NCI-H2196 treated with DMSO at 0.1 percent for 48 hours (cell line): ENCODE data around the gene AKAP7.

ENCODE experiments used
- DNase-seq: peaks from one replicate; lab custom pipeline; 2025; ENCODE audit not compliant: unreplicated experiment; lab: John Stamatoyannopoulos, UW

AKAP7 gene

GRCh38 chr6:131132360-131132759, 2.9 kb upstream of the AKAP7 start:
- no peak for DNase-seq

- DNase-seq: no peak
Measured at GRCh38 chr6:131134220-131134979, 867 bp upstream of the AKAP7 start.

GRCh38 chr6:131134980-131135243, 355 bp upstream of the AKAP7 start:
- DNase-seq: no peak

- no peak for DNase-seq
Measured at GRCh38 chr6:131136021-131136786, 937 bp downstream of the AKAP7 start.

DNA sequence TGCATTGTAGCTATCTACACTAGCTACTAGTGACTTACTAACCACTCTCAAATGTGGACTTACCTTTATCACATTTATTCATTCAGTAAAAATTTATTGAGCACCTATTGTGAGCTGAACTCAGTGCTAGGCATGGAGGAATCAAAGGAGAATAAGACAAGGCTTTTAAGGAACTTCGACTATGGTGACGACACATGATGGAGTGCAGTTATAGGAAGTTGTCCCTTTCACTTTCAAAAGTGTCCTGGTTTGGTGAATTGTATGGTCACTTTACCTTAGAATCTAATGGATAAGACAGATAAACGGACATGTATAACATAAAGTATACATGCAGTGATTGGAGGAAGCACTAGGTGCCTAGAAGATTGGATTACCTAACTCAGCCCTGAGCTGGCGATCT, 4.3 kb downstream of the AKAP7 start:
- DNase-seq: no peak

DNA sequence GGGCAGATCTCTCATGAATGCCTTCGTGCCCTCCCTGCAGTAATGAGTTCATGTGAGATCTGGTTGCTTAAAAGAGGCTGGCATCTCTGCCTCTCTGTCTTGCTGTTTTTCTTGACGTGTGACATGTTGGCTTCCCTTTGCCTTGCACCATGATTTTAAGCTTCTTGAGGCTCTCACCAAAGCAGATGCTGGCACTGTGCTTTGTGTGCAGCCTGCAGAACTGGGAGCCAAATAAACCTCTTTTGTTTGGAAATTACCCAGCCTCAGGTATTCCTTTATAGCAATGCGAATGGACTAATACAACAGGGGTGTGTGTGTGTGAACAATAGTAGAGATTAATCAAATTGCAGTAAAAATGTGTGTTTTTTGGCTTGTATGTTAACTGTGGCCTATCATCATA, 8.1 kb downstream of the AKAP7 start:
- no peak for DNase-seq

- no peak for DNase-seq
Measured at GRCh38 chr6:131146865-131147264, 11.6 kb downstream of the AKAP7 start.

GRCh38 chr6:131156411-131156810, 21.1 kb downstream of the AKAP7 start:
- no peak for DNase-seq

- DNase-seq: no peak
Measured at GRCh38 chr6:131159578-131159977, 24.3 kb downstream of the AKAP7 start.

- no peak for DNase-seq
Measured at GRCh38 chr6:131160254-131160758, 25.0 kb downstream of the AKAP7 start.

DNA sequence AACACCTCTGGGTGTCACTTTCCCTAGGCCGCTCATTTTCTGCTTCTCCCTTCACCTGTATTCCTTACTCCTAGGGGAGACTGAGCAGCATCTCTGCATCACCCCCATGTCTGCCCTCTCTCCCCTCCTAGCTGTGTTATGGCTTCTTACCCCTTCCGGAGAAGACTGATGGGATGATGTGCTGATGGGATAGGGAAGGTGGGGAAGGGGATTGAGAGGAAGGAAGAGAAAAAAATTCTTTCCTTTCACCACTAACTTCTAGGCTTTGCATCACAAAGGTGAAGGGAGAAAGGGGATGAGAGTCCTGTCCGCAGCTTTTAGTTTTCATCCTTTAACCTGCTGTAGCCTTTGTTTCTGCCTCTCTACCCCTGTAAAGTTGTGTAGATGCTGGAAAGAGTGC, 26.7 kb downstream of the AKAP7 start:
- no peak for DNase-seq

DNA sequence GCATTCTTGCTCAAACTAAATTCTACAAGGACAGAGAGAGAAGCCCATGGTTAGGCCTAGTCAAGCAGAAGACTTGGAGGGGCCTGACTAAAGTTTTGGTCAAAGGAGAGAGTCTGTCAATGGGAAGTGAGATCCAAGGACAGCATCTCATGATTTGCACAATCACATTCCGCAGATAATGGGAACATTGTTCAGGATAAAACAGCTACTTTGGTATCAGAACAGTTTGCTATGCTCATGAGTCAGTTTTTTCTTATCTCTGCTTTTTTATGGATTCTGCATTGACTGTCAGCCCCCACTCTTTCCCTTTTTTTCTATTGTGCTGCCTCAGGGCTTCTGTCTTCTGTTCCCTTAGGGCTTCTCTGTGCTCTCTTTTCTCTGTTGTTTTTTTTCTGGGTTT, 28.6 kb downstream of the AKAP7 start:
- DNase-seq: no peak

- DNase-seq: no peak
Measured at GRCh38 chr6:131164506-131164905, 29.2 kb downstream of the AKAP7 start.

- no peak for DNase-seq
Measured at GRCh38 chr6:131167773-131168172, 32.5 kb downstream of the AKAP7 start.

- no peak for DNase-seq
Measured at GRCh38 chr6:131169613-131170012, 34.3 kb downstream of the AKAP7 start.

- DNase-seq: no peak
Measured at GRCh38 chr6:131172222-131172621, 37.0 kb downstream of the AKAP7 start.

- DNase-seq: no peak
Measured at GRCh38 chr6:131173680-131174079, 38.4 kb downstream of the AKAP7 start.

- DNase-seq: no peak
Measured at GRCh38 chr6:131175564-131175963, 40.3 kb downstream of the AKAP7 start.

DNA sequence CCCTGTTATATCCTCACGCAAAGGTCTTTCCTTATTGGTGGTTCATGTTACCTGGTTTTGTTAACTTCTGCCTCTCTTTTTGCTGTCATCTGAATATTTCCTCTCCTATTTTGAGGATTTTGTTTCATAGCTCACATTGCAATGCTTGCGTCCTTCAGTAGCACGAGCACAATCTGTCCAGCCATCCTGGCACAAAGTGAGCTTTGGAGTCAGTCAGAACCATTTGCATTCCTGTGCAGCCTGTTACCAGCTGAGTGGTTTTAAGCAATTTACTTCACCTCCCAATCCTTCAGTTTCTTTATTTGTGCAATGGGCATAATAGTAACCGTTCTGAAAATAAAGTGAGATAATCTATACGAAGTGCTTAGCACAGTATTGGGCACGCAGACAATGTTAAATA, 42.7 kb downstream of the AKAP7 start:
- no peak for DNase-seq

DNA sequence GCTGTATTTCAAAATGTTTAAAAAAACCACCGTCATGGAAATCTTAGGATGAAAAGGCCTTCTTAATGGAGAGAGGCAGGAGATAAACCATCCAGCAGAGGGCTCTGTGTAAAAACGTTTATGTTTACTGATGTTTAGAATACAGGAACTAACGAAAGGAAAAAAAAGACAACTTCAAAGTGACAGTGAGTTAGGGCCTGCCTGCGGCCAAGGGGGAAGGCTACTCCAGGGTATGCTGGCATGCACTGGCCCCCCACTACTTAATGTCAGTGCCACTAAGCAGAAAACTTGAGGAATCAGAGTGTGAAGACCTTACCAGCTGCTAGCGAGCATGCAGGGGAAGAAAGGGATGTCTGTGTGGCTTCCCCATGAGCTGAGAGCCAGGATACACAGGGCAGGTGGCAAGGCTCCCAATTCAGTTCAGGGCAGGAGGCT, 47.7 kb downstream of the AKAP7 start:
- no peak for DNase-seq

DNA sequence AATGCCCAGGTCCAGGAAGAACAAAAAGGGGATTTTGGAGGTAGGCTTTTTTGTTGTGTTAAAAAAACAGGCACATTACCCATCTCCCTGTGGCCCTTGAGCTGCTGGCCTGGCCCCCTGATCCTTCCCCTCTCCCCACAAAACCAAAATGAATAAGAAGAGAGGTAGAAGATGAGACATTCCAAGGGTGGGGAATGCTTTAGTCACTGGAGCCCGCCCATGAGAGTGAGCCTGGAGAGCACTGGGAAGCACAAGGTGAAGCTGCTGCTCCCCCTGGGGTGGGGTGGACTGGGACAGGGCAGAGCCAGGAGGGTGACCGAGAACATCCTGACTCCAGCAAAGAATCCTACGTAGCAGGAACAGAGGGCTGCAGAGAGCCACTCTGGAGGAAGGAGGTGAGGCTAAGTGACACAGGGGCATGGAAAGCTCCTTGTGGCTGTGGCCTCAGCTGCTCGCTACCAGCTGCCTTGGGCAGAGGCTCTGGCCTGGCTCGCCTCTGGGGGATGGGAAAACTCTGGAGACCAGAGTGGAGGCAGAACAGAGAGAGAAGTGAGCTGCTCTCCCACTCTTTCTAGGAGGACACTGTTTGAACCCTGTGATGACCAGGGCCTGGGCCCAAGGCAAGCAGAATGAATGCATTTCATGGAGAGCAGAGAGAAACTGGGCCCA, 48.3 kb downstream of the AKAP7 start:
- no peak for DNase-seq

GRCh38 chr6:131191590-131191989, 56.3 kb downstream of the AKAP7 start:
- DNase-seq: no peak
